Panc1 (cell line): Measurements from ENCODE around the gene DSG1.

Source experiments
- CTCF ChIP-seq: fragments of 450-650 bp; IDR thresholded peaks from 2 replicates; pipeline ENCODE4 v1.5.1; 2017; ENCODE audit warnings: mild to moderate bottlenecking
- POLR2AphosphoS5 ChIP-seq: IDR thresholded peaks from 2 replicates; pipeline ENCODE4 v1.6.1; 2012; ENCODE audit warnings: mild to moderate bottlenecking, low read depth, low read length, moderate library complexity

- TF ChIP-seq CTCF, result no peak
- no peak for TF ChIP-seq POLR2AphosphoS5
These were observed 46.2 kb downstream of the DSG1 start for GRCh38 chr18:31364190-31364589.
